ENCODE measurements around the gene CD74. TPM values are rescaled to one million over a fixed set of nuclear protein-coding genes. Genes with fewer than 3 reads are reported as not detected.

The CD74 gene
- total RNA-seq, 1 donor from 2014 or later, result 6.3 TPM

GRCh38 chr5:150391064-150391834 is 21.5 kb downstream of the CD74 start:
- H3K36me3 Mint-ChIP-seq (ENCODE audit: low read depth), result peaks cover 6% of the 10 kb centered on the region
- no peak overlapping the region for H3K27ac Mint-ChIP-seq (ENCODE audit: unreplicated experiment)
- DNase-seq (ENCODE audit: low read depth, low spot score), result no peak
- no peaks in the 10 kb centered on the region for H3K27me3 Mint-ChIP-seq (ENCODE audit: low read depth)
- TF ChIP-seq CTCF (conservative IDR thresholded peaks at IDR 0.05), result no peak
- no peaks in the 10 kb centered on the region for H3K9me3 Mint-ChIP-seq
- no peaks in the 10 kb centered on the region for H3K4me1 Mint-ChIP-seq
- no peak overlapping the region for H3K4me3 Mint-ChIP-seq

- H3K36me3 Mint-ChIP-seq (ENCODE audit: low read depth), result peaks cover 3% of the 10 kb centered on the region
- no peak for TF ChIP-seq CTCF (conservative IDR thresholded peaks at IDR 0.05)
- no peaks in the 10 kb centered on the region for H3K27me3 Mint-ChIP-seq (ENCODE audit: low read depth)
- H3K9me3 Mint-ChIP-seq, result no peaks in the 10 kb centered on the region
- DNase-seq (ENCODE audit: low read depth, low spot score), result no peak
- H3K4me3 Mint-ChIP-seq, result no peak overlapping the region
- H3K4me1 Mint-ChIP-seq, result no peaks in the 10 kb centered on the region
- no peak overlapping the region for H3K27ac Mint-ChIP-seq (ENCODE audit: unreplicated experiment)
Observed at GRCh38 chr5:150389531-150390266, 23.0 kb downstream of the CD74 start.

GRCh38 chr5:150386024-150386855 is 26.5 kb downstream of the CD74 start:
- Mint-ChIP-seq H3K36me3 (ENCODE audit: low read depth) (peaks cover 3% of the 10 kb centered on the region), H3K4me3 (no peak overlapping the region)

GRCh38 chr5:150384701-150385100 is 28.0 kb downstream of the CD74 start:
- H3K4me1 Mint-ChIP-seq, result no peaks in the 10 kb centered on the region
- no peaks in the 10 kb centered on the region for H3K36me3 Mint-ChIP-seq (ENCODE audit: low read depth)
- DNase-seq (ENCODE audit: low read depth, low spot score), result no peak
- no peak overlapping the region for H3K27ac Mint-ChIP-seq (ENCODE audit: unreplicated experiment)
- no peak overlapping the region for H3K4me3 Mint-ChIP-seq
- TF ChIP-seq CTCF (conservative IDR thresholded peaks at IDR 0.05), result no peak
- no peaks in the 10 kb centered on the region for H3K9me3 Mint-ChIP-seq
- no peaks in the 10 kb centered on the region for H3K27me3 Mint-ChIP-seq (ENCODE audit: low read depth)

More at GRCh38 chr5:150386024-150386855, 26.5 kb downstream of the CD74 start:
- no peaks in the 10 kb centered on the region for H3K27me3 Mint-ChIP-seq (ENCODE audit: low read depth)
- H3K27ac Mint-ChIP-seq (ENCODE audit: unreplicated experiment), result peak overlapping the region; percentile 27
- DNase-seq (ENCODE audit: low read depth, low spot score), result no peak
- no peak for TF ChIP-seq CTCF (conservative IDR thresholded peaks at IDR 0.05)
- H3K4me1 Mint-ChIP-seq, result no peaks in the 10 kb centered on the region
- no peaks in the 10 kb centered on the region for H3K9me3 Mint-ChIP-seq

- Mint-ChIP-seq H3K27me3 (ENCODE audit: low read depth) (no peaks in the 10 kb centered on the region), H3K4me1 (peaks cover 5% of the 10 kb centered on the region), H3K9me3 (no peaks in the 10 kb centered on the region), H3K36me3 (ENCODE audit: low read depth) (peaks cover 10% of the 10 kb centered on the region), H3K4me3 (no peak overlapping the region), H3K27ac (ENCODE audit: unreplicated experiment) (no peak overlapping the region)
- TF ChIP-seq CTCF (conservative IDR thresholded peaks at IDR 0.05), result no peak
- DNase-seq (ENCODE audit: low read depth, low spot score), result no peak
Observed at GRCh38 chr5:150377964-150378694, 34.6 kb downstream of the CD74 start.
